ENCODE measurements around the gene SIT1.

The SIT1 gene

DNA sequence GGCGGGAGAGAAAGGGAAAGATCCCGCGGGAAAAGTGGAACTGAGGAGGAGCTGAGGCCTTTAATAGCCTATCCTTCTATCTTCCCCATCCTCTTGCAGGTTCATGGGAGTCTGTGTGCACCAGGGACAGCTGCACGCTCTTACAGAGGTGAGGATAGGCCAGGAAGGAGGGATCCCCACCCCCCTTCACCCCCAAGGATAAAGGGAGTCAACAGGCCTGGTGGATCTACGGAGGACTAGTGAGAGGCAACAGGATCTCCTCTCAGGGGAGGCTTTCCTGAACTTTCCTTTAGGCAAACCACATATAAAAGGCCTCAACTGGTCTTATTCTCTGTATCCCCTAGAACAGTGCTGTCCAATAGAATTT lies 44.6 kb downstream of the SIT1 start:
- DNase-seq (ENCODE audit: low spot score) = no peak

DNA sequence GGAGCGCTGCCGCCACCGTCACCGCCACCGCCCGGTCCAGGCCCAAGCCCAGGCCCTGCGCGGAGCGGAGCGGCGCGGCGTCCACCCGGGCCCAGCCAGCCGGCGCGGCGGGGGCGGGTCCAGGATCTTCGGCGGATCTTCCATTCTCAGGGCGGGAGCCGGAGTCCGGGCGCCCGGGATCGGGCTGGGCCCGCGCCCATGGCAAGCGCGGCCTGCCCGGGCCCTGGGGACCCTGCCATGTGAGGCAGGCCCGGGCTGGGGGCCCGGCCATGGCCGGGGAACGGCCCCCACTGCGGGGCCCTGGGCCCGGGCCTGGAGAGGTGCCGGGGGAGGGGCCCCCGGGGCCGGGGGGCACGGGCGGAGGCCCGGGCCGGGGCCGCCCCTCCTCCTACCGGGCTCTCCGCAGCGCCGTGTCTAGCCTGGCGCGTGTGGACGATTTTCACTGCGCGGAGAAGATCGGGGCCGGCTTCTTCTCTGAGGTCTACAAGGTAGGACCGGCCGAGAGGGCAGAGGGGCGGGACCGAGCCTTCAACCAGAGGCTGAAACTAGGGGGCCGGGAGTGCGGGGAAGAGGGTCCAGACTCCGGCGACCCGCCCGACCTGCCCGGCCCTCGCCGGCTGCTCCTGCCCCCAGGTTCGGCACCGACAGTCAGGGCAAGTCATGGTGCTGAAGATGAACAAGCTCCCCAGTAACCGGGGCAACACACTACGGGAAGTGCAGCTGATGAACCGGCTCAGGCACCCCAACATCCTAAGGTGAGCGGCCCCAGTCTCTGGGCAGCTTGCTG lies 45.2 kb downstream of the SIT1 start:
- no peak for DNase-seq (ENCODE audit: low spot score)

DNA sequence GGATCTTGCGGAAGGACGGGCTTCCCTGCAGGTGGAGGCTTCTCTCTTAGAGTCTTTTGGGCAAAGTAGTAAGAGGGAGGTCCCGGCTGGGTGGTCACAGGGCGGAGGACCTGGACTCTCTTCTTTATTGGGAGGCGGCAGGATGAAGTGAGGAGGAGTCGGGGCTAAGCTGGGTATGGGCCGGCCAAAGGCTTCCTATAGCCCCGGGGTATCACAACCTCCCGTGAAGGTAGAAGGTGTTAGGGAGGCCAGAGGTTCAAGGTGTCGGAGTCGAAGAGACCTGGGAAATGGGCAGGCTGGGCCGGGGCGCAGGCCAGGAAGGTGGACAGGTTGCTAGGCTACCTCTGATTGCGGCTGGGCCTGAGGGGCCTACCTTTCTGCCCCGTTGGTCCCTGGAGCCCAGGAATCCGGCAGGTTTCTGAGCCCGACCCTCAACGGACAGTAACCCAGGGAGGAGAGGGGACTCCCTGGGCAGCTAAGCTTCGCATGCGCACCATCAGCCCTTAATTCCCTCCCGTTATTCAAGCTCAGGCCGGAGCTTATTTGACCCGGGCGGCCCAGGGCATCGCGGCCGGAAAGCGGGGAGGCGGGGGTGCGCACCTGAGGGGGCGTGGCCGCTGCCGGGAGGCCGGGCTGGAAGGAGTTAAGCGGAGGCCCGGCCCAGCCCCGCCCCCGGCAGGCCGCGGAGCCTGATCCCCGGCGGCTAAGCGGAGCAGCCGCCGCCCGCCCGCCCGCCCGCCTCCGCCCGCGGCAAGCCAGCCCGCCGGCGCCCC lies 46.0 kb downstream of the SIT1 start, which contains the start of gene TESK1:
Gene TESK1 (plus strand): TSS at position 685 of the 773 bp plus-strand sequence. CDS start 358 bp downstream, outside the sequence.
- DNase-seq (ENCODE audit: low spot score) = peak; percentile 80

DNA sequence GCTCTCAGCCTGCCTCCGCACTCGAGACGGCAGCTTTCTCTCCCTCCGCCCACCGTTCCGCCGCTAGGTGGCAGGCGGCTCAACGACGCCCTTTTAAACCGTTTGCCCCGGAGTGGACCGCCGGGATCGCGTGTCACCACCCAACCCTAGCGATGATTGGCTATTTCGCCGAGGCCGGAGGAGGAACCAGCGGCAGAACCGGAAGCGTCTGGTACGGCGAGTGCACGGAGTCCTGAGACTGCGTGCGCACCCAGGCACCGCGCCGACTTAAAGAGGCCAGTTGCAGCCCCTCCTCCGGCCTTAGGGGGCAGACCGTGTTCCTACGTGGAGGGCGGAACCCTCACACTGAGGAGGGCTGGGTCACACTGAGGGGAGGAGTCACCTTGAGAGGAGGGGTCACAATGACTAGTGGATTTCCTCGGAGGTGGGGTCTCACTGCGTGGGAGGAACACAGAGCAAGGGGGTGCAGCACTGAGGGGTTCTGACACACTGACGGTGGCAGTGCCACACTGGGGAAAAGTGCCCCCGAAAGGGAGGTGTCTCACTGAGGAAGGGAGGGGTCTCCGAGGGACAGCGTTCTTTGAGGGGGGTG lies 46.6 kb downstream of the SIT1 start:
- DNase-seq (ENCODE audit: low spot score) = peak; percentile 100

DNA sequence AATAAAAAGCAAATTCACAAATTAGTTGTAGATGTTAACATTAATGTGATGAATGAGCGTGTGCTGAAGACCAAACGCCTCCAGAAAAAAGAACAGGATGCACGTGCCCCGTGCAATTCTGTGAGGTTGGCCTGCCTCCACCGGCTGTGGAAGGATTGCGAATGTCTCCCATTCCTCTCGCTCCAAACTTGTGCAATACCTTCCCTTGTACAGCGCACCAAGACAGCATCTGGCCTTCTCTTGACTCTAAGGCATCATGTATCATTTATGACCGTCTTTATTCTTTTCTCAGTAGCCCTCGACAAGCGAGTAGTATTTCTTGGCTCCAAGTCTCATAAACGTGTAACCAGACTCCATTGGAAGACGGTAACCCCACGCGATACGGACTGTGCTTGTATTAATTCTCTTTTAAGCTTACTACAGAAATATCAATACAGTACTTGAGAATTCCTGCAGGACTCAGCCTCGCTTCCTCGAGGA lies 47.2 kb downstream of the SIT1 start:
- no peak for DNase-seq (ENCODE audit: low spot score)

DNA sequence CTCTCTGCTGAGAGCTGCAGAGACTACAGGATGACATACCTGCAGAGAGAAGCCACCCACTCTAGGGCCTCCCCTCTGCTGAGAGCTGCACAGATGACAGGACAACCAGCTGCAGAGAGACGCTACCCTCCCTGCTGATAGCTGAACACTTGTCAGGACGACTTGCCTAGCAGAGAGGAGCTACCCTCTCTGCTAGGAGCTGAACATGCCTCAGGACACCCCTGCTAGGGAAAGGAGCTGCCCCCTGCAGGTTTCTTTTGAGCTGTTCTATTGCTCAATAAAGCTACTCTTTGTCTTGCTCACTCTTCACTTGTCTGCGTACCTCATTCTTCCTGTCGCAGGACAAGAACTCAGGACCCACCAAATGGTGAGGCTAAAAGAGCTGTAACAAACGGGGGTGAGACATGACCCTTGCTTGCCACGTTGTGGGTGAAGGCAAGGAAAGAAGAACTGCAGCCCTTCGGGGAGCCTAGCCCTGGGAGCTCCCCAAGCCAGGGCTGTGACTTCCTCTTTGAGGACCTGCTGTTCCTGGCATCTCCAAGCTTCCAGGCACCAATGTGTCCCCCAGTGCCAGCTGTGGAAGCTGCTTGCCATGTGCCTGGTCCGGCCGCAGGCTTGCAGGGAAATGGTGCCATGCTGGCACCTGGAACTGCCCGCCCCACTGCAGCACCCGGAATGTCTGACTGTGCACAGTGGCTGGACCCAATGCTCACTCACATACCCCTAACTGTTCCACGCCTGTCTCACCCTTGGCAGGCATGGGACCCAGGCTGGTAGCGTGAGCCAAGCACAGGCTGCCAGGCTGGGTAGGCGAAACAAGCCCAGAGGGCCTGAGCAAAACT lies 50.7 kb downstream of the SIT1 start:
- no peak for DNase-seq (ENCODE audit: low spot score)

Measured in COLO829 (cell line).